HEK293 (cell line): ENCODE results near the gene MPZL3.

Experiments used
- CTCF ChIA-PET: fragments of 350-600 bp; formaldehyde crosslinking; extraction: SDS; loops from one replicate; lab custom pipeline; 2021; ENCODE audit warnings: antibody characterized with exemption; lab: Yijun Ruan, JAX
- POLR2A ChIA-PET: fragments of 300-600 bp; formaldehyde crosslinking; extraction: SDS; loops from one replicate; lab custom pipeline; 2020; ENCODE audit warnings: antibody characterized with exemption, inconsistent platforms; lab: Yijun Ruan, JAX
- H3K27ac ChIP-seq: fragments of 200-500 bp; sonication (Bioruptor generic); 2 replicates; pipeline ENCODE4 v1.5.1; 2014; ENCODE audit warnings: low read depth, low read length, control low read depth, inconsistent platforms; ENCODE audit errors: extremely low read depth
- H3K36me3 ChIP-seq, 2 experiments: fragments of 200-500 bp in 1 of 2; sonication (Bioruptor generic) in 1 of 2; 1 replicate in 1 of 2; 2 replicates in 1 of 2; pipeline ENCODE4 v1.5.1; 2014 to 2017; ENCODE audit warnings: inconsistent platforms in 2 of 2, low read length in 2 of 2; ENCODE audit not compliant: control insufficient read depth in 2 of 2, insufficient read depth in 1 of 2
- H3K4me1 ChIP-seq: fragments of 200-500 bp; sonication (Bioruptor generic); 2 replicates; pipeline ENCODE4 v1.5.1; 2014; ENCODE audit warnings: mild to moderate bottlenecking, low read length, inconsistent platforms; ENCODE audit not compliant: control insufficient read depth, insufficient read depth
- H3K4me3 ChIP-seq: 2 replicates; pipeline ENCODE4 v1.5.1; 2011; ENCODE audit warnings: low read depth, mild to moderate bottlenecking, control low read depth, low read length, moderate library complexity
- H3K9me3 ChIP-seq: fragments of 200-500 bp; sonication (Bioruptor generic); 2 replicates; pipeline ENCODE4 v1.5.1; 2014; ENCODE audit warnings: low read depth, low read length, inconsistent platforms; ENCODE audit not compliant: control insufficient read depth, insufficient read depth
- GLI2 ChIP-seq: fragments of 450-650 bp; formaldehyde crosslinking; IDR thresholded peaks from 2 replicates; pipeline ENCODE4; 2017; ENCODE audit warnings: missing biosample characterization, missing genetic modification characterization, low read depth, borderline replicate concordance
- GLIS1 ChIP-seq: fragments of 450-650 bp; formaldehyde crosslinking; IDR thresholded peaks from 2 replicates; pipeline ENCODE4 v1.5.1; 2016; ENCODE audit warnings: missing biosample characterization, missing genetic modification characterization
- GLIS2 ChIP-seq: fragments of 450-650 bp; formaldehyde crosslinking; IDR thresholded peaks from 2 replicates; pipeline ENCODE4 v1.5.1; 2016; ENCODE audit warnings: missing biosample characterization, missing genetic modification characterization
- HOXC10 ChIP-seq: sonication (generic); formaldehyde crosslinking; IDR thresholded peaks from 2 replicates; pipeline ENCODE4 v1.8.1; 2023; ENCODE audit warnings: mild to moderate bottlenecking, missing genetic modification reagents
- KLF7 ChIP-seq: fragments of 450-650 bp; formaldehyde crosslinking; IDR thresholded peaks from 2 replicates; pipeline ENCODE4 v1.5.1; 2016; ENCODE audit warnings: missing biosample characterization, missing genetic modification characterization, borderline replicate concordance
- MZF1 ChIP-seq: fragments of 450-650 bp; formaldehyde crosslinking; IDR thresholded peaks from 2 replicates; pipeline ENCODE4 v1.5.1; 2017; ENCODE audit warnings: missing biosample characterization, missing genetic modification characterization, borderline replicate concordance
- ZBTB1 ChIP-seq: fragments of 450-650 bp; formaldehyde crosslinking; IDR thresholded peaks from 2 replicates; pipeline ENCODE4 v1.5.1; 2016; ENCODE audit warnings: missing biosample characterization, missing genetic modification characterization
- ZBTB44 ChIP-seq: fragments of 450-650 bp; IDR thresholded peaks from 2 replicates; pipeline ENCODE4 v1.5.1; 2018; ENCODE audit warnings: missing biosample characterization, mild to moderate bottlenecking, missing genetic modification characterization
- ZNF146 ChIP-seq: fragments of 450-650 bp; formaldehyde crosslinking; IDR thresholded peaks from 2 replicates; pipeline ENCODE4 v1.5.1; 2016; ENCODE audit warnings: missing biosample characterization, missing genetic modification characterization
- ZNF18 ChIP-seq: fragments of 450-650 bp; formaldehyde crosslinking; IDR thresholded peaks from 2 replicates; pipeline ENCODE4 v1.5.1; 2016; ENCODE audit warnings: missing biosample characterization, missing genetic modification characterization
- ZNF202 ChIP-seq: fragments of 450-650 bp; formaldehyde crosslinking; IDR thresholded peaks from 2 replicates; pipeline ENCODE4 v1.5.1; 2016; ENCODE audit warnings: missing biosample characterization, missing genetic modification characterization, borderline replicate concordance
- ZNF214 ChIP-seq: fragments of 450-650 bp; formaldehyde crosslinking; IDR thresholded peaks from 2 replicates; pipeline ENCODE4 v1.5.1; 2017; ENCODE audit warnings: missing biosample characterization, mild to moderate bottlenecking, missing genetic modification characterization, borderline replicate concordance
- ZNF292 ChIP-seq: fragments of 450-650 bp; formaldehyde crosslinking; IDR thresholded peaks from 2 replicates; pipeline ENCODE4 v1.5.1; 2016; ENCODE audit warnings: low read depth, missing biosample characterization, missing genetic modification characterization, borderline replicate concordance
- ZNF335 ChIP-seq: fragments of 450-650 bp; formaldehyde crosslinking; conservative IDR thresholded peaks from 2 replicates; pipeline ENCODE4 v1.5.1; 2016; ENCODE audit warnings: missing biosample characterization, missing genetic modification characterization
- ZNF366 ChIP-seq: fragments of 450-650 bp; formaldehyde crosslinking; conservative IDR thresholded peaks from 2 replicates; pipeline ENCODE4 v1.5.1; 2016; ENCODE audit warnings: missing biosample characterization, missing genetic modification characterization
- ZNF37A ChIP-seq: fragments of 450-650 bp; IDR thresholded peaks from 2 replicates; pipeline ENCODE4 v1.5.1; 2018; ENCODE audit warnings: missing biosample characterization, missing genetic modification characterization
- ZNF416 ChIP-seq: fragments of 450-650 bp; formaldehyde crosslinking; IDR thresholded peaks from 2 replicates; pipeline ENCODE4 v1.5.1; 2016; ENCODE audit warnings: missing biosample characterization, missing genetic modification characterization
- ZNF449 ChIP-seq: fragments of 450-650 bp; formaldehyde crosslinking; IDR thresholded peaks from 2 replicates; pipeline ENCODE4 v1.5.1; 2017; ENCODE audit warnings: missing biosample characterization, mild to moderate bottlenecking, missing genetic modification characterization, moderate library complexity
- ZNF48 ChIP-seq: fragments of 450-650 bp; formaldehyde crosslinking; IDR thresholded peaks from 2 replicates; pipeline ENCODE4 v1.5.1; 2016; ENCODE audit warnings: missing biosample characterization, missing genetic modification characterization
- ZNF513 ChIP-seq: fragments of 450-650 bp; IDR thresholded peaks from 2 replicates; pipeline ENCODE4 v1.5.1; 2018; ENCODE audit warnings: missing biosample characterization, missing genetic modification characterization
- ZNF580 ChIP-seq: fragments of 450-650 bp; formaldehyde crosslinking; IDR thresholded peaks from 2 replicates; pipeline ENCODE4 v1.5.1; 2016; ENCODE audit warnings: missing biosample characterization, missing genetic modification characterization
- ZNF629 ChIP-seq: fragments of 450-650 bp; formaldehyde crosslinking; IDR thresholded peaks from 2 replicates; pipeline ENCODE4 v1.5.1; 2017; ENCODE audit warnings: missing biosample characterization, missing genetic modification characterization
- ZNF664 ChIP-seq: fragments of 450-650 bp; formaldehyde crosslinking; IDR thresholded peaks from 2 replicates; pipeline ENCODE4 v1.5.1; 2016; ENCODE audit warnings: missing biosample characterization, missing genetic modification characterization
- ZNF677 ChIP-seq: fragments of 450-650 bp; IDR thresholded peaks from 2 replicates; pipeline ENCODE4 v1.5.0; 2018; ENCODE audit warnings: missing biosample characterization, mild to moderate bottlenecking, missing genetic modification characterization, moderate library complexity
- ZNF76 ChIP-seq: fragments of 450-650 bp; formaldehyde crosslinking; IDR thresholded peaks from 2 replicates; pipeline ENCODE4; 2016; ENCODE audit warnings: low read depth, missing biosample characterization, missing genetic modification characterization, borderline replicate concordance
- ZNF785 ChIP-seq: fragments of 450-650 bp; formaldehyde crosslinking; IDR thresholded peaks from 2 replicates; pipeline ENCODE4 v1.5.1; 2016; ENCODE audit warnings: missing biosample characterization, missing genetic modification characterization
- ZNF792 ChIP-seq: fragments of 450-650 bp; formaldehyde crosslinking; IDR thresholded peaks from 2 replicates; pipeline ENCODE4 v1.5.1; 2016; ENCODE audit warnings: missing biosample characterization, missing genetic modification characterization

The MPZL3 gene

GRCh38 chr11:118215262-118215661, 36.9 kb downstream of the MPZL3 start:
- no peaks in the 10 kb centered on the region for H3K9me3 ChIP-seq
- TF ChIP-seq GLIS2 (tag by site-specific recombination): no peak
- no peak for TF ChIP-seq ZNF785 (tag by site-specific recombination)
- no peak for TF ChIP-seq ZNF449 (tag by site-specific recombination)
- no peak for TF ChIP-seq ZNF335 (tag by site-specific recombination)
- no peak for TF ChIP-seq MZF1 (tag by site-specific recombination)
- no peak for TF ChIP-seq ZNF48 (tag by site-specific recombination)
- no peak for TF ChIP-seq ZNF202
- TF ChIP-seq ZBTB1 (tag by site-specific recombination): no peak
- no peak for TF ChIP-seq KLF7
- no peak for TF ChIP-seq ZNF18 (tag by site-specific recombination)
- no peak for TF ChIP-seq GLIS1 (tag by site-specific recombination)
- no peak for TF ChIP-seq ZNF677
- TF ChIP-seq ZNF792: no peak
- TF ChIP-seq ZNF76 (tag by site-specific recombination): no peak
- no peak for TF ChIP-seq ZNF146 (tag by site-specific recombination)
- no peak for TF ChIP-seq ZNF580 (tag by site-specific recombination)
- no peak for TF ChIP-seq ZNF214
- TF ChIP-seq, all 188 proteins: peak for 0
- Histone ChIP-seq H3K27ac (no peak overlapping the region), H3K36me3 (no peaks in the 10 kb centered on the region), H3K4me3 (no peak overlapping the region), H3K4me1 (no peaks in the 10 kb centered on the region)
- POLR2A ChIA-PET: no interaction called here
- CTCF ChIA-PET: interaction anchor here (4.7 kb wide), 1 partner anchor 16 kb away, joined by 30 read pairs; no protein-coding TSS in a partner anchor

GRCh38 chr11:118214210-118214914, 37.8 kb downstream of the MPZL3 start:
- no peak overlapping the region for H3K27ac ChIP-seq
- H3K4me1 ChIP-seq: no peaks in the 10 kb centered on the region
- no peak overlapping the region for H3K4me3 ChIP-seq
- ChIA-PET CTCF (interaction anchor here (4.7 kb wide), 1 partner anchor 16 kb away, joined by 30 read pairs; no protein-coding TSS in a partner anchor), POLR2A (interaction anchor here (0.8 kb wide), 1 partner anchor 145 kb away, joined by 3 read pairs; the partner anchor contains the start of gene UBE4A)
- H3K9me3 ChIP-seq: no peaks in the 10 kb centered on the region
- no peaks in the 10 kb centered on the region for H3K36me3 ChIP-seq
- TF ChIP-seq ZNF37A (tag by site-specific recombination) (no peak), ZNF366 (tag by site-specific recombination) (no peak), GLIS1 (tag by site-specific recombination) (no peak), ZNF513 (no peak), ZNF664 (tag by site-specific recombination) (no peak), GLI2 (tag by site-specific recombination) (no peak), HOXC10 (CRISPR knock-in tag) (no peak), ZNF629 (tag by site-specific recombination) (no peak), ZNF292 (tag by site-specific recombination) (no peak), ZBTB44 (tag by site-specific recombination) (no peak), ZNF416 (tag by site-specific recombination) (no peak), ZNF76 (tag by site-specific recombination) (no peak)
